Trophoblast cell (in vitro differentiated cells and primary cell): ENCODE measurements around the gene KLHL18.

Experiments used
- DNase-seq, 2 donors: peaks; one replicate each; pipeline ENCODE4 v3.0.0-alpha.2; 2016
- H2AFZ ChIP-seq: 2 replicates; pipeline ENCODE4 v1.6.1; 2013; ENCODE audit warnings: low read length, moderate library complexity, mild to moderate bottlenecking; ENCODE audit not compliant: insufficient read depth, poor library complexity
- H2AK5ac ChIP-seq: 2 replicates; pipeline ENCODE4 v1.6.1; 2013; ENCODE audit warnings: mild to moderate bottlenecking, low read length
- H2BK120ac ChIP-seq: 2 replicates; pipeline ENCODE4 v1.6.1; 2013; ENCODE audit warnings: low read length, mild to moderate bottlenecking, moderate library complexity; ENCODE audit not compliant: insufficient read depth, poor library complexity
- H2BK12ac ChIP-seq: 2 replicates; pipeline ENCODE4 v1.6.1; 2013; ENCODE audit warnings: mild to moderate bottlenecking, low read length, moderate library complexity
- H2BK5ac ChIP-seq: 2 replicates; pipeline ENCODE4 v1.6.1; 2013; ENCODE audit warnings: low read length, low read depth, moderate library complexity, mild to moderate bottlenecking; ENCODE audit not compliant: poor library complexity
- H3K14ac ChIP-seq: 2 replicates; pipeline ENCODE4 v1.6.1; 2013; ENCODE audit warnings: mild to moderate bottlenecking, low read length
- H3K18ac ChIP-seq: 2 replicates; pipeline ENCODE4 v1.6.1; 2013; ENCODE audit warnings: mild to moderate bottlenecking, low read length
- H3K23ac ChIP-seq: 2 replicates; pipeline ENCODE4 v1.6.1; 2013; ENCODE audit warnings: low read length
- H3K27ac ChIP-seq: 2 replicates; pipeline ENCODE4 v1.5.1; 2013; ENCODE audit warnings: low read depth, mild to moderate bottlenecking, inconsistent platforms, low read length, moderate library complexity
- H3K27me3 ChIP-seq: 2 replicates; pipeline ENCODE4 v1.6.1; 2013; ENCODE audit warnings: inconsistent platforms, mild to moderate bottlenecking, low read length, moderate library complexity; ENCODE audit not compliant: insufficient read depth
- H3K36me3 ChIP-seq, 2 experiments: 1 replicate in 1 of 2; 2 replicates in 1 of 2; pipeline ENCODE4 v1.6.1; 2013; ENCODE audit warnings: low read length in 2 of 2, mild to moderate bottlenecking in 2 of 2, moderate library complexity in 1 of 2; ENCODE audit not compliant: insufficient read depth in 2 of 2, control insufficient read depth in 1 of 2
- H3K4ac ChIP-seq: 2 replicates; pipeline ENCODE4 v1.6.1; 2013; ENCODE audit warnings: low read depth, mild to moderate bottlenecking, low read length, moderate library complexity
- H3K4me1 ChIP-seq, 2 experiments: 1 replicate in 1 of 2; 2 replicates in 1 of 2; pipeline ENCODE4 v1.6.1; 2013; ENCODE audit warnings: low read length in 2 of 2, mild to moderate bottlenecking in 2 of 2, moderate library complexity in 1 of 2; ENCODE audit not compliant: insufficient read depth in 2 of 2, control insufficient read depth in 1 of 2
- H3K4me2 ChIP-seq: 2 replicates; pipeline ENCODE4 v1.6.1; 2013; ENCODE audit warnings: inconsistent platforms, mild to moderate bottlenecking, low read length, moderate library complexity
- H3K4me3 ChIP-seq: 2 replicates; pipeline ENCODE4 v1.5.1; 2013; ENCODE audit warnings: mild to moderate bottlenecking, low read depth, low read length, inconsistent platforms
- H3K79me1 ChIP-seq: one replicate; pipeline ENCODE4 v1.6.1; 2013; ENCODE audit warnings: low read length
- H3K79me2 ChIP-seq: 2 replicates; pipeline ENCODE4 v1.6.1; 2013; ENCODE audit warnings: low read length, mild to moderate bottlenecking; ENCODE audit not compliant: control insufficient read depth, insufficient read depth, poor library complexity
- H3K9ac ChIP-seq: 2 replicates; pipeline ENCODE4 v1.6.1; 2013; ENCODE audit warnings: mild to moderate bottlenecking, low read length
- H3K9me3 ChIP-seq: 2 replicates; pipeline ENCODE4 v1.6.1; 2013; ENCODE audit warnings: low read depth, mild to moderate bottlenecking, control low read depth, inconsistent platforms, low read length; ENCODE audit not compliant: insufficient read depth
- H4K12ac ChIP-seq: 2 replicates; pipeline ENCODE4 v1.6.1; 2013; ENCODE audit warnings: low read depth, mild to moderate bottlenecking, low read length, moderate library complexity
- H4K8ac ChIP-seq: 2 replicates; pipeline ENCODE4 v1.6.1; 2013; ENCODE audit warnings: low read depth, mild to moderate bottlenecking, low read length, moderate library complexity
- H4K91ac ChIP-seq: one replicate; pipeline ENCODE4 v1.6.1; 2013; ENCODE audit warnings: low read depth, mild to moderate bottlenecking, low read length, moderate library complexity
- WGBS: extraction: QIAGEN DNeasy Blood & Tissue Kit; methylation state at CpG from one replicate; pipeline ENCODE4 v1.1.7; 2013; ENCODE audit warnings: missing lambda C conversion rate; ENCODE audit not compliant: insufficient read length, insufficient coverage; ENCODE audit errors: extremely low coverage; 5-methylcytosine and 5-hydroxymethylcytosine counted together

KLHL18 gene

GRCh38 chr3:47380026-47380600, 97.4 kb downstream of the KLHL18 start:
- H3K79me1 ChIP-seq, result peaks cover 10% of the 10 kb centered on the region
- DNase-seq, result peak in 1 of 2 donors; percentile 20
- H3K9me3 ChIP-seq, result peaks cover 2% of the 10 kb centered on the region
- H2AK5ac ChIP-seq, result peak overlapping the region; percentile 96
- peak overlapping the region; percentile 94 for H3K4ac ChIP-seq
- H2BK5ac ChIP-seq, result peak overlapping the region; percentile 88
- no CpG with 5 or more reads among the region's 23 CpGs for WGBS
- H3K4me1 ChIP-seq, result peaks cover 4 to 10% of the 10 kb centered on the region in 2 experiments
- H3K36me3 ChIP-seq, result no peaks in the 10 kb centered on the region
- H2BK12ac ChIP-seq, result peak overlapping the region; percentile 10
- peak overlapping the region; percentile 73 for H3K4me3 ChIP-seq
- no peaks in the 10 kb centered on the region for H3K27me3 ChIP-seq
- H4K91ac ChIP-seq, result peak overlapping the region; percentile 91
- H3K79me2 ChIP-seq, result peaks cover 12% of the 10 kb centered on the region
- H3K9ac ChIP-seq, result peak overlapping the region; percentile 77
- H4K8ac ChIP-seq, result peak overlapping the region; percentile 92
- peak overlapping the region; percentile 85 for H3K27ac ChIP-seq
- peak overlapping the region; percentile 95 for H2AFZ ChIP-seq
- H3K18ac ChIP-seq, result peak overlapping the region; percentile 95
- H3K14ac ChIP-seq, result peak overlapping the region; percentile 97
- H4K12ac ChIP-seq, result peak overlapping the region; percentile 98
- peak overlapping the region; percentile 67 for H3K4me2 ChIP-seq
- no peak overlapping the region for H3K23ac ChIP-seq
- peak overlapping the region; percentile 83 for H2BK120ac ChIP-seq

GRCh38 chr3:47380601-47381316, 98.0 kb downstream of the KLHL18 start, which contains the start of gene PTPN23:
Gene PTPN23, plus strand, starts transcription at chr3:47381021. Its CDS starts 76 bp downstream, at chr3:47381097.
- no peaks in the 10 kb centered on the region for H3K27me3 ChIP-seq
- H3K18ac ChIP-seq, result peak within 1 kb of the TSS; percentile 95
- H3K79me1 ChIP-seq, result peaks cover 10% of the 10 kb centered on the region
- WGBS, result no CpG with 5 or more reads among the region's 61 CpGs
- H2BK120ac ChIP-seq, result peak within 1 kb of the TSS; percentile 89
- H2BK5ac ChIP-seq, result peak within 1 kb of the TSS; percentile 88
- H3K79me2 ChIP-seq, result peaks cover 12% of the 10 kb centered on the region
- peak within 1 kb of the TSS; percentile 97 for H3K4me3 ChIP-seq
- H4K8ac ChIP-seq, result peak within 1 kb of the TSS; percentile 95
- H3K14ac ChIP-seq, result peak within 1 kb of the TSS; percentile 97
- peak within 1 kb of the TSS; percentile 95 for H4K91ac ChIP-seq
- peak within 1 kb of the TSS; percentile 96 for H2AK5ac ChIP-seq
- H3K4ac ChIP-seq, result peak within 1 kb of the TSS; percentile 94
- peak within 1 kb of the TSS; percentile 95 for H2AFZ ChIP-seq
- H3K27ac ChIP-seq, result peak within 1 kb of the TSS; percentile 90
- H3K23ac ChIP-seq, result no peak within 1 kb of the TSS
- H3K4me2 ChIP-seq, result peak within 1 kb of the TSS; percentile 83
- H4K12ac ChIP-seq, result peak within 1 kb of the TSS; percentile 98
- H3K9ac ChIP-seq, result peak within 1 kb of the TSS; percentile 77
- H3K9me3 ChIP-seq, result peaks cover 2% of the 10 kb centered on the region
- DNase-seq, result peak; percentile 100
- peaks cover 6 to 14% of the 10 kb centered on the region in 2 experiments for H3K4me1 ChIP-seq
- H3K36me3 ChIP-seq, result peaks cover 2% of the 10 kb centered on the region in 2 experiments
- H2BK12ac ChIP-seq, result peak within 1 kb of the TSS; percentile 10

GRCh38 chr3:47381317-47382157, 98.8 kb downstream of the KLHL18 start:
- Histone ChIP-seq H3K23ac (no peak overlapping the region), H3K4me1 (peaks cover 6 to 14% of the 10 kb centered on the region in 2 experiments), H2AFZ (peak overlapping the region; percentile 46), H2BK12ac (no peak overlapping the region), H3K4ac (peak overlapping the region; percentile 80), H3K9me3 (peaks cover 2% of the 10 kb centered on the region), H3K27ac (peak overlapping the region; percentile 90), H3K18ac (peak overlapping the region; percentile 93), H3K4me3 (peak overlapping the region; percentile 97), H4K12ac (peak overlapping the region; percentile 89), H2BK120ac (peak overlapping the region; percentile 89), H3K79me1 (peaks cover 10% of the 10 kb centered on the region), H3K9ac (peak overlapping the region; percentile 51), H3K14ac (peak overlapping the region; percentile 95), H4K91ac (peak overlapping the region; percentile 95), H3K79me2 (peaks cover 12% of the 10 kb centered on the region), H4K8ac (peak overlapping the region; percentile 95), H2AK5ac (peak overlapping the region; percentile 73), H2BK5ac (peak overlapping the region; percentile 86), H3K27me3 (no peaks in the 10 kb centered on the region), H3K4me2 (peak overlapping the region; percentile 83), H3K36me3 (peaks cover 2% of the 10 kb centered on the region in 2 experiments)
- DNase-seq, result peak; percentile 84 to 90
- no CpG with 5 or more reads among the region's 44 CpGs for WGBS

- no peak overlapping the region for H3K14ac ChIP-seq
- no peak overlapping the region for H2BK12ac ChIP-seq
- no peaks in the 10 kb centered on the region for H3K27me3 ChIP-seq
- H3K36me3 ChIP-seq, result peaks cover 2 to 6% of the 10 kb centered on the region in 2 experiments
- H2AFZ ChIP-seq, result no peak overlapping the region
- no peak overlapping the region for H3K23ac ChIP-seq
- H4K91ac ChIP-seq, result no peak overlapping the region
- no peaks in the 10 kb centered on the region for H3K9me3 ChIP-seq
- H2BK5ac ChIP-seq, result no peak overlapping the region
- DNase-seq, result peak in 1 of 2 donors; percentile 32
- no peak overlapping the region for H3K4me2 ChIP-seq
- no peak overlapping the region for H3K18ac ChIP-seq
- H3K4me3 ChIP-seq, result no peak overlapping the region
- H4K8ac ChIP-seq, result no peak overlapping the region
- WGBS, result no CpG with 5 or more reads among the region's 4 CpGs
- H4K12ac ChIP-seq, result no peak overlapping the region
- H3K4ac ChIP-seq, result no peak overlapping the region
- no peak overlapping the region for H3K9ac ChIP-seq
- no peak overlapping the region for H2AK5ac ChIP-seq
- peaks cover 6 to 13% of the 10 kb centered on the region in 2 experiments for H3K4me1 ChIP-seq
- H3K27ac ChIP-seq, result no peak overlapping the region
- peaks cover 13% of the 10 kb centered on the region for H3K79me2 ChIP-seq
- H3K79me1 ChIP-seq, result peaks cover 10% of the 10 kb centered on the region
- no peak overlapping the region for H2BK120ac ChIP-seq
Observed at GRCh38 chr3:47384425-47384824, 101.7 kb downstream of the KLHL18 start.
